SU-DHL-6 (cell line): Measurements from ENCODE around the gene KCND2.

ENCODE experiments used
- CTCF ChIP-seq: fragments of 200-600 bp; sonication (generic); IDR thresholded peaks from one replicate; pipeline ENCODE4 v1.5.1; 2017; ENCODE audit warnings: antibody characterized with exemption, mild to moderate bottlenecking, low read length, moderate library complexity; ENCODE audit not compliant: insufficient read depth, poor library complexity, severe bottlenecking
- EZH2phosphoT487 ChIP-seq: fragments of 200-600 bp; sonication (generic), shearing (Covaris generic); conservative IDR thresholded peaks from 2 replicates; pipeline ENCODE4 v1.6.1; 2018; ENCODE audit warnings: mild to moderate bottlenecking, antibody characterized with exemption, low read length, moderate library complexity, mixed read lengths

- no peak for TF ChIP-seq CTCF
- no peak for TF ChIP-seq EZH2phosphoT487
Observed at GRCh38 chr7:120735791-120736190, 462.8 kb downstream of the KCND2 start.
